OCI-LY1 (cell line): ENCODE measurements around the gene SLC5A12.

Experiments used
- H2AFZ ChIP-seq: fragments of 200-600 bp; sonication (generic), shearing (Covaris generic); 2 replicates; pipeline ENCODE4 v1.6.0; 2014; ENCODE audit warnings: antibody characterized with exemption, mild to moderate bottlenecking, low read length
- H3F3A ChIP-seq: fragments of 200-600 bp; sonication (generic), shearing (Covaris generic); 2 replicates; pipeline ENCODE4 v1.6.0; 2014; ENCODE audit warnings: mild to moderate bottlenecking, antibody characterized with exemption, low read length, moderate library complexity; ENCODE audit not compliant: insufficient read depth
- H3K27ac ChIP-seq: fragments of 200-600 bp; sonication (generic); 2 replicates; pipeline ENCODE4 v1.5.1; 2014; ENCODE audit warnings: low read length, mixed run types, mild to moderate bottlenecking, low read depth; ENCODE audit not compliant: poor library complexity, severe bottlenecking
- H3K27me3 ChIP-seq: fragments of 200-600 bp; sonication (generic); 2 replicates; pipeline ENCODE4 v1.6.0; 2014; ENCODE audit warnings: antibody characterized with exemption, mild to moderate bottlenecking, low read length, moderate library complexity; ENCODE audit not compliant: insufficient read depth
- H3K36me3 ChIP-seq: fragments of 200-600 bp; sonication (generic); 2 replicates; pipeline ENCODE4 v1.6.1; 2014; ENCODE audit warnings: mild to moderate bottlenecking, antibody characterized with exemption, low read length, moderate library complexity, mixed read lengths; ENCODE audit not compliant: insufficient read depth
- H3K4me1 ChIP-seq: fragments of 200-600 bp; sonication (generic); 2 replicates; pipeline ENCODE4 v1.5.1; 2014; ENCODE audit warnings: mild to moderate bottlenecking, low read length, moderate library complexity; ENCODE audit not compliant: insufficient read depth, severe bottlenecking
- H3K4me2 ChIP-seq: fragments of 200-600 bp; sonication (generic), shearing (Covaris generic); 2 replicates; pipeline ENCODE4 v1.6.1; 2014; ENCODE audit warnings: low read length
- H3K4me3 ChIP-seq: fragments of 200-600 bp; sonication (generic); 2 replicates; pipeline ENCODE4 v1.5.1; 2014; ENCODE audit warnings: low read length, low read depth, mild to moderate bottlenecking, mixed read lengths; ENCODE audit not compliant: poor library complexity, severe bottlenecking
- H3K79me2 ChIP-seq: fragments of 200-600 bp; shearing (Covaris generic); 2 replicates; pipeline ENCODE4 v1.6.1; 2016; ENCODE audit warnings: mixed run types, low read length, mixed read lengths; ENCODE audit not compliant: insufficient read depth
- H3K9ac ChIP-seq: fragments of 200-600 bp; sonication (generic), shearing (Covaris generic); 2 replicates; pipeline ENCODE4 v1.6.1; 2014; ENCODE audit warnings: mild to moderate bottlenecking, low read length, mixed read lengths
- H3K9me2 ChIP-seq: fragments of 200-600 bp; sonication (generic), shearing (Covaris generic); 2 replicates; pipeline ENCODE4 v1.6.1; 2014; ENCODE audit warnings: low read depth, mild to moderate bottlenecking, low read length, mixed read lengths
- H3K9me3 ChIP-seq: fragments of 200-600 bp; shearing (Covaris generic); 2 replicates; pipeline ENCODE4 v1.6.1; 2014; ENCODE audit warnings: low read length, mixed read lengths
- H4K20me1 ChIP-seq: fragments of 200-600 bp; sonication (generic), shearing (Covaris generic); 2 replicates; pipeline ENCODE4 v1.6.0; 2016; ENCODE audit warnings: mild to moderate bottlenecking, low read length; ENCODE audit not compliant: insufficient read depth
- CTCF ChIP-seq: fragments of 200-600 bp; sonication (generic), shearing (Covaris generic); IDR thresholded peaks from 2 replicates; pipeline ENCODE4 v1.5.1; 2017; ENCODE audit warnings: mild to moderate bottlenecking, antibody characterized with exemption, low read length, moderate library complexity, mixed read lengths
- EZH2 ChIP-seq: fragments of 200-600 bp; sonication (generic), shearing (Covaris generic); IDR thresholded peaks from 2 replicates; pipeline ENCODE4 v1.8.0; 2017; ENCODE audit warnings: borderline replicate concordance, mixed run types, mild to moderate bottlenecking, antibody characterized with exemption, low read length, moderate library complexity, mixed read lengths

The SLC5A12 gene

GRCh38 chr11:26719998-26720397 lies 1.9 kb downstream of the SLC5A12 start:
- Histone ChIP-seq H3K4me1 (peaks cover 5% of the 10 kb centered on the region), H3K79me2 (no peaks in the 10 kb centered on the region), H3K27ac (no peak overlapping the region), H3K36me3 (no peaks in the 10 kb centered on the region), H3K27me3 (no peaks in the 10 kb centered on the region), H3F3A (no peaks in the 10 kb centered on the region), H3K9ac (no peak overlapping the region), H3K9me2 (no peaks in the 10 kb centered on the region), H3K4me2 (no peak overlapping the region), H3K4me3 (no peak overlapping the region), H4K20me1 (no peaks in the 10 kb centered on the region), H3K9me3 (no peaks in the 10 kb centered on the region), H2AFZ (no peak overlapping the region)
- no peak for TF ChIP-seq EZH2
- TF ChIP-seq CTCF = no peak

DNA sequence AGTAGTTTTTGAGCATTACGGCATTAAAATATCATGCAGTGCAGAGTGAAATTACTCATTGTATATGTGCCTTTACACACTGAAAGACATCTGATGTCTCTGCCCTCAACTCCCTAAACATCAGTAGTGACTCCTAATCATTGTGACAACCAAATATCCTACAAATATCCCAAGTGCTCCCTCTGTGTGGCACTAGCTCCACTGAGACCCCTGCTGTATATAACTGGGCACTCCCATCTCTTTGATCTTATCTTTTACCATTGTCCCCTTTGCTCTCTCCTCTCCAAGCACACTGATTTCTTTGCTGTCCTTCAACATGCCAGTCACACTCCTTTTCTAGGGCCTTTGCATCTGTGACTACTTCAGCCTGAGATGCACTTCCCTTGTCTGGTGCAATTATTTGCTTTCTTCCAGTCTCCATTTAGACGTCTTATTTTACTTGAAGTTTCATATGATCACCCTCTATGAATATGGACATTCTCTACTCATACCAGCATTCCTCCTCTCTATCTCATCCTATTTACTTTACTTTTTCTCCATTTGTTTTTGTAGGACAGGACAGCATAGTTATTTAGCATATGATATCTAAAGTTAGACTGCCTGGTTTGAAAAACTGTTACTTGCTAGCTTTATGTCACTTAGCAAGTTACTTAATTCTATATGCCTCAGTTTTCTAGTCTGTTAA lies 2.4 kb downstream of the SLC5A12 start:
- no peak for TF ChIP-seq CTCF
- no peak for TF ChIP-seq EZH2
- H4K20me1 ChIP-seq = no peaks in the 10 kb centered on the region
- H3K79me2 ChIP-seq = no peaks in the 10 kb centered on the region
- no peak overlapping the region for H3K9ac ChIP-seq
- H3K27ac ChIP-seq = no peak overlapping the region
- no peak overlapping the region for H3K4me2 ChIP-seq
- no peak overlapping the region for H2AFZ ChIP-seq
- H3K9me3 ChIP-seq = no peaks in the 10 kb centered on the region
- no peaks in the 10 kb centered on the region for H3K27me3 ChIP-seq
- no peaks in the 10 kb centered on the region for H3K36me3 ChIP-seq
- H3F3A ChIP-seq = no peaks in the 10 kb centered on the region
- H3K4me1 ChIP-seq = peaks cover 5% of the 10 kb centered on the region
- H3K4me3 ChIP-seq = no peak overlapping the region
- H3K9me2 ChIP-seq = no peaks in the 10 kb centered on the region

DNA sequence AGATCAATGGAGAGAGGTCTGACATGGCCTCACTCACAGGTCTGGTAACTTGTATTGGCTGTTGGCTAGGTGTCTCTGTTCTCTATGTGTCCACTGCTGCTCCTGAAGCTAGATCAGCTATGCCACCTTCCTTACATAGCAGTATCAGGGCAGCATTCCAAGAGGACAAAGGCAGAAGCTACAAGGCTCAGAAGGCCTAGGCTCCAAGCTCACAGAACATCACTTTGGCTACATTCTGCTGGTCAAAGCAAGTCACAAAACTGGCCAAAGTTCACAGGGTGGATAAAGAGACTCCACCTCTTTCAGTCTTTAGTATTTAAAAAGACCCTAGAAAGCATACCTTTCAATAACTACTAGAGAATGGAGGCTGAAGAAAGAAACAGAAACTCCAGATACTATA lies 4.1 kb downstream of the SLC5A12 start:
- Histone ChIP-seq H4K20me1 (no peaks in the 10 kb centered on the region), H3K9ac (no peak overlapping the region), H3K27ac (no peak overlapping the region), H3K4me3 (no peak overlapping the region), H3K27me3 (no peaks in the 10 kb centered on the region), H3K36me3 (no peaks in the 10 kb centered on the region), H3F3A (no peaks in the 10 kb centered on the region), H3K79me2 (no peaks in the 10 kb centered on the region), H3K9me3 (no peaks in the 10 kb centered on the region), H3K4me1 (peaks cover 5% of the 10 kb centered on the region), H3K9me2 (no peaks in the 10 kb centered on the region), H3K4me2 (no peak overlapping the region), H2AFZ (no peak overlapping the region)
- TF ChIP-seq EZH2 = no peak
- no peak for TF ChIP-seq CTCF
